DMS53 treated with DMSO at 0.1 percent for 48 hours (cell line): ENCODE data around the gene CAMK2G.
A peak's percentile ranks its signal among the peaks of the same experiment; 100 is the strongest.

Experiments
- DNase-seq: peaks from one replicate; lab custom pipeline; 2025; ENCODE audit not compliant: unreplicated experiment; lab: John Stamatoyannopoulos, UW

Gene CAMK2G

GRCh38 chr10:73865107-73865458 lies 9.3 kb downstream of the CAMK2G start:
- no peak for DNase-seq

GRCh38 chr10:73864229-73864628 lies 10.1 kb downstream of the CAMK2G start:
- no peak for DNase-seq

GRCh38 chr10:73863039-73863817 lies 11.1 kb downstream of the CAMK2G start:
- DNase-seq: no peak

- no peak for DNase-seq
Observed at GRCh38 chr10:73862011-73862410, 12.3 kb downstream of the CAMK2G start.

- DNase-seq: no peak
Observed at GRCh38 chr10:73859784-73860491, 14.4 kb downstream of the CAMK2G start.

- DNase-seq: no peak
Observed at GRCh38 chr10:73859428-73859783, 14.9 kb downstream of the CAMK2G start.

- DNase-seq: no peak
Observed at GRCh38 chr10:73858750-73859427, 15.5 kb downstream of the CAMK2G start.

GRCh38 chr10:73858013-73858708 lies 16.2 kb downstream of the CAMK2G start:
- DNase-seq: no peak

GRCh38 chr10:73857446-73857845 lies 16.9 kb downstream of the CAMK2G start:
- DNase-seq: no peak

GRCh38 chr10:73856261-73856660 lies 18.1 kb downstream of the CAMK2G start:
- DNase-seq: no peak

- DNase-seq: no peak
Observed at GRCh38 chr10:73855413-73855812, 18.9 kb downstream of the CAMK2G start.

- DNase-seq: no peak
Observed at GRCh38 chr10:73854310-73854709, 20.0 kb downstream of the CAMK2G start.

- DNase-seq: no peak
Observed at GRCh38 chr10:73853196-73853595, 21.2 kb downstream of the CAMK2G start.

- no peak for DNase-seq
Observed at GRCh38 chr10:73850863-73851461, 23.4 kb downstream of the CAMK2G start.

GRCh38 chr10:73850211-73850610 lies 24.1 kb downstream of the CAMK2G start:
- DNase-seq: no peak

GRCh38 chr10:73848821-73849489 lies 25.4 kb downstream of the CAMK2G start:
- DNase-seq: peak; percentile 50

GRCh38 chr10:73847031-73847430 lies 27.3 kb downstream of the CAMK2G start:
- DNase-seq: no peak

GRCh38 chr10:73843261-73843660 lies 31.1 kb downstream of the CAMK2G start:
- DNase-seq: no peak

GRCh38 chr10:73842349-73842748 lies 32.0 kb downstream of the CAMK2G start:
- DNase-seq: no peak

GRCh38 chr10:73841526-73842285 lies 32.6 kb downstream of the CAMK2G start:
- no peak for DNase-seq
